ENCODE measurements around the gene PCDH9. TPM values are rescaled to one million over a fixed set of nuclear protein-coding genes. Genes with fewer than 3 reads are reported as not detected.

The PCDH9 gene
- total RNA-seq, 4 donors from 2014 or later, result 5.7 to 12.9 (median 6.8) TPM

DNA sequence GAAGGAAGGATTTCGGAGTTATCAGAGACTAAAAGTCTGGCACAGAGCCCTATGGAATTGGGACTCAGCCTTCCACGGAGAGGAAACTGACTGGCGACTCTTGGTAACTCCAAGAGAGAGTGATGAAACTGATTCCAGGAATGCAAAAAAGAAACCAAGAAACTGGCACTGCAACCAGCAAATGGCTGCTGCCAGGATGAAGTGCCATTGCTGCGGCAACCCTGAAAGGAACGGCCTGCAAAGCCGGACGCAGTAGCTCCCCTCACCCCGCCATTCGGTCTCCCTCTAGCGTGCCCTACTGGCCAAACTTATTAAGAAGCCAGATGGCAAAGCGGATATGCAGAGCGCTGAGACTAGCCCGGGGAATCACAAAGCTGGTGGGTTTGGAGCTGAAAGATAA lies 236.0 kb downstream of the PCDH9 start:
- no peak for TF ChIP-seq CTCF (IDR thresholded peaks at IDR 0.05)
- ATAC-seq (ENCODE audit: low FRiP score), result peak; percentile 75
- DNase-seq (ENCODE audit: low spot score), result no peak

GRCh38 chr13:66992719-66993118 lies 237.4 kb downstream of the PCDH9 start:
- TF ChIP-seq CTCF (IDR thresholded peaks at IDR 0.05), result no peak
- ATAC-seq (ENCODE audit: low FRiP score) (no peak), DNase-seq (ENCODE audit: low spot score) (no peak)

- DNase-seq (ENCODE audit: low spot score) (no peak), ATAC-seq (ENCODE audit: low FRiP score) (no peak)
- TF ChIP-seq CTCF (IDR thresholded peaks at IDR 0.05), result no peak
These were observed 238.0 kb downstream of the PCDH9 start for GRCh38 chr13:66992183-66992582.

DNA sequence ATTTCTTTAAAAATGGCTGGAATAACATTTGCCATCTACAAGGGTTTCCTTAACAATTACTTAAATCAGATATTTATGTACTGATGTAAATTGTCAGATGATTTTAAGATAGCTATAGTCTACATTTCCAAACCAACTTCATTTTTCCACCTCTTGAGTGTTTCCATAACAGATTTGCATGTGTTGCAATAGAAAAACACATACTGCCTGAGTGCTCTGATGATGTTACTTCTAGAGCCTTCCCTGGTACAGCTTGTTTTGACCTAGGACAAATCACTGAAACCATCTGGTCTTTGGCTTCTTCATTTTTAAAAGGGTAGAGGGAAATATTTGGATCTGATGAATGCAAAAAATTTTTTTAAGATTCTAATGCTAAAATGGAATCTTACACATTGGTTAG lies 245.9 kb downstream of the PCDH9 start:
- TF ChIP-seq CTCF (IDR thresholded peaks at IDR 0.05), result no peak
- no peak for DNase-seq (ENCODE audit: low spot score)
- ATAC-seq (ENCODE audit: low FRiP score), result no peak

GRCh38 chr13:66981912-66982311 lies 248.2 kb downstream of the PCDH9 start:
- DNase-seq (ENCODE audit: low spot score) (no peak), ATAC-seq (ENCODE audit: low FRiP score) (no peak)
- TF ChIP-seq CTCF (IDR thresholded peaks at IDR 0.05), result no peak

DNA sequence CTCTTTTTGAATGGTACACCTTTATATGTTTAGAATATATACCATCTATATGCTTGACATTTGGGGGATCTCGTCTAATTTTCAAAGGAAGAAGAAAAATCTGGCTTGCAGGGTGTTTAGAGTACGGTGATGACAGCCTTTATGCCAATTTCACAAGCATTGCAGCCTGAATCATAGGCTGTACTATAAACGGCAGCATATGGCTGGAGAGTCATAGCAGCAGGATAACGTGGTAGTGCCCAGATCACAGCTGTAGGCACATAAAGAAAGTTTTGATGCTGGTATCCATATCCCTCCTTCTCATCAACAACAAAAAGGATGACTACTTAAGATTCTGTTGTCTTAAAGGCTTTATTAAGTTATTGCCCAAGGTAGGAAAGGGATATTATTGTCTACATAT lies 253.0 kb downstream of the PCDH9 start:
- no peak for TF ChIP-seq CTCF (IDR thresholded peaks at IDR 0.05)
- DNase-seq (ENCODE audit: low spot score), result no peak
- ATAC-seq (ENCODE audit: low FRiP score), result no peak

DNA sequence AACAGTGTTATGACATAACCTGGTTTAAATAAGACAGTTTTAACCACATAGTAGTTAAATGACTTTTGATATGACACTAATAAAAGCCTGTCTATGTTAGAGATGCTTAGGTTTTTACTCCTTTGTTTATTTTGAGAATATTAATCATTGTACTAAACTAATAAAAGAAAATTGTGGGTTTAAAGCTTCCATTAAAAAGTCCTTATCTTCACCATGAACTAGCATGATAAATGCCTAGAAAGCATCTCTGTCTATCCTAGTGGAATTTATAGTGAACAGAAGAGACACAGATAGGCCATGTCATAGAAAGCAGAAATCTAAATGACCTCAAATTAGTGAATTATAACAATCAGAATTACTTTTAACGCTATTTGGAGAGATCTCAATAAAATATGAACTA lies 255.2 kb downstream of the PCDH9 start:
- DNase-seq (ENCODE audit: low spot score) (no peak), ATAC-seq (ENCODE audit: low FRiP score) (no peak)
- no peak for TF ChIP-seq CTCF (IDR thresholded peaks at IDR 0.05)

All from omental fat pad (tissue), 4 donors.